SK-N-SH treated with all-trans-retinoic acid at 6 μM for 48 hours (cell line): Measurements from ENCODE around the gene ARID3A.

Source experiments
- BACH2 ChIP-seq: fragments of 250-450 bp; sonication (Bioruptor Pico); IDR thresholded peaks from 2 replicates; pipeline ENCODE4 v1.9.0; 2021; ENCODE audit warnings: mild to moderate bottlenecking, borderline replicate concordance
- CSDC2 ChIP-seq: fragments of 250-450 bp; sonication (Bioruptor Pico); IDR thresholded peaks from 2 replicates; pipeline ENCODE4 v1.5.0; 2020; ENCODE audit warnings: mild to moderate bottlenecking, moderate library complexity
- ESRRG ChIP-seq: fragments of 250-450 bp; sonication (Bioruptor Pico); IDR thresholded peaks from 2 replicates; pipeline ENCODE4 v1.6.1; 2021; ENCODE audit warnings: mild to moderate bottlenecking
- RARB ChIP-seq: fragments of 250-450 bp; sonication (Bioruptor Pico); IDR thresholded peaks from 2 replicates; pipeline ENCODE4 v1.8.0; 2021; ENCODE audit warnings: mild to moderate bottlenecking, moderate library complexity
- SNAI2 ChIP-seq: fragments of 250-450 bp; sonication (Bioruptor Pico); IDR thresholded peaks from 2 replicates; pipeline ENCODE4 v1.5.0; 2020; ENCODE audit warnings: mild to moderate bottlenecking, moderate library complexity
- ZFP30 ChIP-seq: fragments of 450-650 bp; formaldehyde crosslinking; IDR thresholded peaks from 2 replicates; pipeline ENCODE4 v1.5.0; 2022; ENCODE audit warnings: mild to moderate bottlenecking, moderate library complexity
- ZNF70 ChIP-seq: fragments of 450-650 bp; formaldehyde crosslinking; IDR thresholded peaks from 2 replicates; pipeline ENCODE4 v1.5.0; 2020; ENCODE audit warnings: mild to moderate bottlenecking, moderate library complexity
- ZNF8 ChIP-seq: fragments of 450-650 bp; formaldehyde crosslinking; IDR thresholded peaks from 2 replicates; pipeline ENCODE4 v1.5.0; 2020; ENCODE audit warnings: mild to moderate bottlenecking, moderate library complexity
- TF ChIP-seq, protein P1 (sequence below): fragments of 250-450 bp; sonication (Bioruptor Pico); IDR thresholded peaks from 2 replicates; pipeline ENCODE4 v1.8.0; 2020; ENCODE audit warnings: mild to moderate bottlenecking, moderate library complexity, borderline replicate concordance
- TF ChIP-seq, protein P2 (sequence below): fragments of 250-450 bp; sonication (Bioruptor Pico); IDR thresholded peaks from 2 replicates; pipeline ENCODE4 v1.5.0; 2020; ENCODE audit warnings: mild to moderate bottlenecking, moderate library complexity
- TF ChIP-seq, protein P3 (sequence below): fragments of 250-450 bp; sonication (Bioruptor Pico); IDR thresholded peaks from 2 replicates; pipeline ENCODE4 v1.5.1; 2020; ENCODE audit warnings: low read depth, mild to moderate bottlenecking, moderate library complexity
- TF ChIP-seq, protein P4 (sequence below): fragments of 250-450 bp; sonication (Bioruptor Pico); IDR thresholded peaks from 2 replicates; pipeline ENCODE4 v1.8.0; 2021; ENCODE audit warnings: low read depth, mild to moderate bottlenecking, moderate library complexity, borderline replicate concordance
- TF ChIP-seq, protein P5 (sequence below): fragments of 250-450 bp; sonication (Bioruptor Pico); IDR thresholded peaks from 2 replicates; pipeline ENCODE4 v1.5.1; 2021; ENCODE audit warnings: mild to moderate bottlenecking, moderate library complexity

DNA sequence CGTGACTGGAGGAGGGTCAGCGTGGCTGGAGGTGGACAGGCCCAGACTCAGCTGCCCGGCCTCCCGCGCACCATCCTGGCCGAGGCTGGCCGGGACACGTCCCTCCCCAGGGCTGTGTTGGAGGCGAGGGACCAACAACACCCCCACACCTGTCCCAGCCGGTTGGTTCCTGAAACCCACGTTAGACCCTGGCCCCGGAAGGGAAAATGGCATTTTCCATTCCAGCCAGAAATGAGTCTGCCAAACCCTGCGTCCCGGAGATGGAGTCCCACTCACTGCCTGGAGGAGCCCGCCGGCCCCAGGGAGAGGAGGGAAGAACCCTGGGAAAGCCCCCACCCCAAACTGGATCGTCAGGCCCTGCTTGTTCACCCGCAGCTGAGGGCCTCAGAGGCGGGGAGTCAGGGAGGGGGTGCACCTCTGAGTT lies 53.5 kb downstream of the ARID3A start:
- TF ChIP-seq, protein P1, sequence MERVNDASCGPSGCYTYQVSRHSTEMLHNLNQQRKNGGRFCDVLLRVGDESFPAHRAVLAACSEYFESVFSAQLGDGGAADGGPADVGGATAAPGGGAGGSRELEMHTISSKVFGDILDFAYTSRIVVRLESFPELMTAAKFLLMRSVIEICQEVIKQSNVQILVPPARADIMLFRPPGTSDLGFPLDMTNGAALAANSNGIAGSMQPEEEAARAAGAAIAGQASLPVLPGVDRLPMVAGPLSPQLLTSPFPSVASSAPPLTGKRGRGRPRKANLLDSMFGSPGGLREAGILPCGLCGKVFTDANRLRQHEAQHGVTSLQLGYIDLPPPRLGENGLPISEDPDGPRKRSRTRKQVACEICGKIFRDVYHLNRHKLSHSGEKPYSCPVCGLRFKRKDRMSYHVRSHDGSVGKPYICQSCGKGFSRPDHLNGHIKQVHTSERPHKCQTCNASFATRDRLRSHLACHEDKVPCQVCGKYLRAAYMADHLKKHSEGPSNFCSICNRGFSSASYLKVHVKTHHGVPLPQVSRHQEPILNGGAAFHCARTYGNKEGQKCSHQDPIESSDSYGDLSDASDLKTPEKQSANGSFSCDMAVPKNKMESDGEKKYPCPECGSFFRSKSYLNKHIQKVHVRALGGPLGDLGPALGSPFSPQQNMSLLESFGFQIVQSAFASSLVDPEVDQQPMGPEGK (CRISPR knock-in tag) = no peak
- no peak for TF ChIP-seq ESRRG (CRISPR knock-in tag)
- TF ChIP-seq, protein P2, sequence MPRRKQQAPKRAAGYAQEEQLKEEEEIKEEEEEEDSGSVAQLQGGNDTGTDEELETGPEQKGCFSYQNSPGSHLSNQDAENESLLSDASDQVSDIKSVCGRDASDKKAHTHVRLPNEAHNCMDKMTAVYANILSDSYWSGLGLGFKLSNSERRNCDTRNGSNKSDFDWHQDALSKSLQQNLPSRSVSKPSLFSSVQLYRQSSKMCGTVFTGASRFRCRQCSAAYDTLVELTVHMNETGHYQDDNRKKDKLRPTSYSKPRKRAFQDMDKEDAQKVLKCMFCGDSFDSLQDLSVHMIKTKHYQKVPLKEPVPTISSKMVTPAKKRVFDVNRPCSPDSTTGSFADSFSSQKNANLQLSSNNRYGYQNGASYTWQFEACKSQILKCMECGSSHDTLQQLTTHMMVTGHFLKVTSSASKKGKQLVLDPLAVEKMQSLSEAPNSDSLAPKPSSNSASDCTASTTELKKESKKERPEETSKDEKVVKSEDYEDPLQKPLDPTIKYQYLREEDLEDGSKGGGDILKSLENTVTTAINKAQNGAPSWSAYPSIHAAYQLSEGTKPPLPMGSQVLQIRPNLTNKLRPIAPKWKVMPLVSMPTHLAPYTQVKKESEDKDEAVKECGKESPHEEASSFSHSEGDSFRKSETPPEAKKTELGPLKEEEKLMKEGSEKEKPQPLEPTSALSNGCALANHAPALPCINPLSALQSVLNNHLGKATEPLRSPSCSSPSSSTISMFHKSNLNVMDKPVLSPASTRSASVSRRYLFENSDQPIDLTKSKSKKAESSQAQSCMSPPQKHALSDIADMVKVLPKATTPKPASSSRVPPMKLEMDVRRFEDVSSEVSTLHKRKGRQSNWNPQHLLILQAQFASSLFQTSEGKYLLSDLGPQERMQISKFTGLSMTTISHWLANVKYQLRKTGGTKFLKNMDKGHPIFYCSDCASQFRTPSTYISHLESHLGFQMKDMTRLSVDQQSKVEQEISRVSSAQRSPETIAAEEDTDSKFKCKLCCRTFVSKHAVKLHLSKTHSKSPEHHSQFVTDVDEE = no peak
- TF ChIP-seq ZFP30 (CRISPR knock-in tag) = no peak
- TF ChIP-seq, protein P3, sequence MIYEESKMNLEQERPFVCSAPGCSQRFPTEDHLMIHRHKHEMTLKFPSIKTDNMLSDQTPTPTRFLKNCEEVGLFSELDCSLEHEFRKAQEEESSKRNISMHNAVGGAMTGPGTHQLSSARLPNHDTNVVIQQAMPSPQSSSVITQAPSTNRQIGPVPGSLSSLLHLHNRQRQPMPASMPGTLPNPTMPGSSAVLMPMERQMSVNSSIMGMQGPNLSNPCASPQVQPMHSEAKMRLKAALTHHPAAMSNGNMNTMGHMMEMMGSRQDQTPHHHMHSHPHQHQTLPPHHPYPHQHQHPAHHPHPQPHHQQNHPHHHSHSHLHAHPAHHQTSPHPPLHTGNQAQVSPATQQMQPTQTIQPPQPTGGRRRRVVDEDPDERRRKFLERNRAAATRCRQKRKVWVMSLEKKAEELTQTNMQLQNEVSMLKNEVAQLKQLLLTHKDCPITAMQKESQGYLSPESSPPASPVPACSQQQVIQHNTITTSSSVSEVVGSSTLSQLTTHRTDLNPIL (CRISPR knock-in tag) = no peak
- no peak for TF ChIP-seq RARB
- TF ChIP-seq, protein P4, sequence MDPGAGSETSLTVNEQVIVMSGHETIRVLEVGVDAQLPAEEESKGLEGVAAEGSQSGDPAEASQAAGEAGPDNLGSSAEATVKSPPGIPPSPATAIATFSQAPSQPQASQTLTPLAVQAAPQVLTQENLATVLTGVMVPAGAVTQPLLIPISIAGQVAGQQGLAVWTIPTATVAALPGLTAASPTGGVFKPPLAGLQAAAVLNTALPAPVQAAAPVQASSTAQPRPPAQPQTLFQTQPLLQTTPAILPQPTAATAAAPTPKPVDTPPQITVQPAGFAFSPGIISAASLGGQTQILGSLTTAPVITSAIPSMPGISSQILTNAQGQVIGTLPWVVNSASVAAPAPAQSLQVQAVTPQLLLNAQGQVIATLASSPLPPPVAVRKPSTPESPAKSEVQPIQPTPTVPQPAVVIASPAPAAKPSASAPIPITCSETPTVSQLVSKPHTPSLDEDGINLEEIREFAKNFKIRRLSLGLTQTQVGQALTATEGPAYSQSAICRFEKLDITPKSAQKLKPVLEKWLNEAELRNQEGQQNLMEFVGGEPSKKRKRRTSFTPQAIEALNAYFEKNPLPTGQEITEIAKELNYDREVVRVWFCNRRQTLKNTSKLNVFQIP (CRISPR knock-in tag) = no peak
- no peak for TF ChIP-seq ZNF8 (CRISPR knock-in tag)
- TF ChIP-seq ZNF70 (CRISPR knock-in tag) = no peak
- TF ChIP-seq, protein P5, sequence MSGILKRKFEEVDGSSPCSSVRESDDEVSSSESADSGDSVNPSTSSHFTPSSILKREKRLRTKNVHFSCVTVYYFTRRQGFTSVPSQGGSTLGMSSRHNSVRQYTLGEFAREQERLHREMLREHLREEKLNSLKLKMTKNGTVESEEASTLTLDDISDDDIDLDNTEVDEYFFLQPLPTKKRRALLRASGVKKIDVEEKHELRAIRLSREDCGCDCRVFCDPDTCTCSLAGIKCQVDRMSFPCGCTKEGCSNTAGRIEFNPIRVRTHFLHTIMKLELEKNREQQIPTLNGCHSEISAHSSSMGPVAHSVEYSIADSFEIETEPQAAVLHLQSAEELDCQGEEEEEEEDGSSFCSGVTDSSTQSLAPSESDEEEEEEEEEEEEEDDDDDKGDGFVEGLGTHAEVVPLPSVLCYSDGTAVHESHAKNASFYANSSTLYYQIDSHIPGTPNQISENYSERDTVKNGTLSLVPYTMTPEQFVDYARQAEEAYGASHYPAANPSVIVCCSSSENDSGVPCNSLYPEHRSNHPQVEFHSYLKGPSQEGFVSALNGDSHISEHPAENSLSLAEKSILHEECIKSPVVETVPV = no peak
- no peak for TF ChIP-seq SNAI2 (CRISPR knock-in tag)
- TF ChIP-seq CSDC2 (CRISPR knock-in tag) = no peak
- TF ChIP-seq BACH2 = no peak
